H1 (cell line): ENCODE results near the gene CCDC171. TPM values are rescaled to one million over a fixed set of nuclear protein-coding genes. Genes with fewer than 3 reads are reported as not detected.

Experiments
- BRCA1 ChIP-seq: IDR thresholded peaks from 2 replicates; pipeline ENCODE4 v1.6.1; 2012; ENCODE audit warnings: low read depth, low read length, improper control_type of control experiment
- CHD7 ChIP-seq: fragments of 300-600 bp; sonication (generic); IDR thresholded peaks from 2 replicates; pipeline ENCODE4 v1.7.1; 2012; ENCODE audit warnings: low read length, moderate library complexity, mild to moderate bottlenecking, inconsistent platforms; ENCODE audit not compliant: insufficient replicate concordance
- EGR1 ChIP-seq: IDR thresholded peaks from 2 replicates; pipeline ENCODE4 v1.6.1; 2011; ENCODE audit warnings: low read depth, low read length, borderline replicate concordance
- JUND ChIP-seq: IDR thresholded peaks from 2 replicates; pipeline ENCODE4 v1.6.1; 2011; ENCODE audit warnings: mild to moderate bottlenecking, improper control_type of control experiment, low read length
- PHF8 ChIP-seq: fragments of 200-600 bp; sonication (generic); conservative IDR thresholded peaks from 2 replicates; pipeline ENCODE4 v1.7.1; 2012; ENCODE audit warnings: low read depth, mild to moderate bottlenecking, inconsistent platforms, low read length, moderate library complexity
- POLR2A ChIP-seq, 2 experiments: IDR thresholded peaks; 1 replicate in 1 of 2; 2 replicates in 1 of 2; pipeline ENCODE4 v1.6.1; 2011; ENCODE audit warnings: low read depth in 2 of 2, low read length in 2 of 2, mild to moderate bottlenecking in 2 of 2; ENCODE audit errors: control extremely low read depth in 1 of 2
- RFX5 ChIP-seq: IDR thresholded peaks from 2 replicates; pipeline ENCODE4 v1.6.1; 2011; ENCODE audit warnings: low read depth, low read length, improper control_type of control experiment, borderline replicate concordance
- TEAD4 ChIP-seq: IDR thresholded peaks from 2 replicates; pipeline ENCODE4 v1.6.1; 2012; ENCODE audit warnings: low read depth, low read length, inconsistent platforms, mixed read lengths
- polyA plus RNA-seq, 7 experiments: library from polyadenylated mRNA; depleted of rRNA in 3 of 7; stranded (reverse) in 5 of 7; unstranded in 2 of 7; fragments of >200 nt in 5 of 7; fragments of 200-250 nt in 2 of 7; gene quantifications; 1 replicate in 5 of 7; 2 replicates in 1 of 7; 4 replicates in 1 of 7; pipeline versions ENCODE4 v1.2.1 to v1.2.3, GENCODE V29; 2011 to 2013; ENCODE audit warnings: missing spikeins in 2 of 7, mixed read lengths in 2 of 7
- total RNA-seq: library from RNA; stranded (reverse); fragmentation: NEBNext Ultra II Directional; extraction: Animal tissue kit (Norgen Biotek cat#: 25700); gene quantifications from 2 replicates; pipeline ENCODE4 v1.2.1, GENCODE V29; 2021

CCDC171 gene
- total and polyA plus RNA-seq, 2 of the 8 experiments (the other 6 are each of a cell fraction or from before 2014, with no cell fraction given): 0.83 to 2.3 TPM

- TF ChIP-seq CHD7 (no peak), BRCA1 (no peak), POLR2A (IDR thresholded peaks at IDR 0.05; ENCODE audit: control extremely low read depth in 1 of 2, low read depth in 2 of 2, low read length in 2 of 2) (no peak), RFX5 (no peak), EGR1 (no peak), JUND (no peak), PHF8 (no peak), TEAD4 (no peak)
These were observed 23.1 kb upstream of the CCDC171 start (continued) for GRCh38 chr9:15529566-15530324.
